Hepatocyte (in vitro differentiated cells): ENCODE data around the gene GABRB2. TPM values are rescaled to one million over a fixed set of nuclear protein-coding genes. Genes with fewer than 3 reads are reported as not detected.

Experiments used
- DNase-seq: peaks from one replicate; pipeline ENCODE4 v3.0.0-alpha.2; 2016; ENCODE audit warnings: low spot score
- H2AFZ ChIP-seq: fragments of 200-600 bp; sonication (generic); 2 replicates; pipeline ENCODE4 v1.6.0; 2016; ENCODE audit warnings: antibody characterized with exemption, mild to moderate bottlenecking
- H3K27ac ChIP-seq: fragments of 200-600 bp; sonication (generic); 2 replicates; pipeline ENCODE4 v1.5.1; 2016; ENCODE audit warnings: mild to moderate bottlenecking
- H3K27me3 ChIP-seq: fragments of 200-600 bp; sonication (generic); 2 replicates; pipeline ENCODE4 v1.6.1; 2016
- H3K36me3 ChIP-seq: fragments of 200-600 bp; sonication (generic); replicated peaks from 2 replicates; pipeline ENCODE4 v1.5.1; 2016; ENCODE audit warnings: low read depth; ENCODE audit not compliant: insufficient read depth
- H3K4me1 ChIP-seq: fragments of 200-600 bp; sonication (generic); 2 replicates; pipeline ENCODE4 v1.5.1; 2016; ENCODE audit warnings: mild to moderate bottlenecking, moderate library complexity; ENCODE audit not compliant: insufficient read depth
- H3K4me2 ChIP-seq: fragments of 200-600 bp; sonication (generic); 2 replicates; pipeline ENCODE4 v1.6.0; 2016
- H3K4me3 ChIP-seq: fragments of 200-600 bp; sonication (generic); 2 replicates; pipeline ENCODE4 v1.5.1; 2016; ENCODE audit warnings: mild to moderate bottlenecking
- H3K79me2 ChIP-seq: fragments of 200-600 bp; sonication (generic); 2 replicates; pipeline ENCODE4 v1.6.0; 2017; ENCODE audit warnings: mild to moderate bottlenecking
- H3K9me2 ChIP-seq: fragments of 200-600 bp; sonication (generic); replicated peaks from 2 replicates; pipeline ENCODE4 v1.6.0; 2017; ENCODE audit warnings: mild to moderate bottlenecking; ENCODE audit not compliant: insufficient read depth
- H3K9me3 ChIP-seq: fragments of 200-600 bp; sonication (generic); 2 replicates; pipeline ENCODE4 v1.5.1; 2016; ENCODE audit warnings: low read depth, mild to moderate bottlenecking
- H4K20me1 ChIP-seq: fragments of 200-600 bp; sonication (generic); 2 replicates; pipeline ENCODE4 v1.6.0; 2016; ENCODE audit warnings: mild to moderate bottlenecking; ENCODE audit not compliant: insufficient read depth, poor library complexity, severe bottlenecking
- CTCF ChIP-seq: fragments of 200-600 bp; sonication (generic); IDR thresholded peaks from 2 replicates; pipeline ENCODE4 v1.5.1; 2016; ENCODE audit warnings: antibody characterized with exemption, mild to moderate bottlenecking; ENCODE audit not compliant: poor library complexity
- EZH2 ChIP-seq: fragments of 200-600 bp; sonication (generic); IDR thresholded peaks from 2 replicates; pipeline ENCODE4 v1.6.1; 2016; ENCODE audit warnings: antibody characterized with exemption, mild to moderate bottlenecking, borderline replicate concordance
- EZH2phosphoT487 ChIP-seq: fragments of 200-600 bp; sonication (generic); IDR thresholded peaks from one replicate; pipeline ENCODE4 v1.6.1; 2018; ENCODE audit warnings: antibody characterized with exemption, mild to moderate bottlenecking, low read depth, moderate library complexity; ENCODE audit not compliant: unreplicated experiment, severe bottlenecking
- WGBS: methylation state at CpG from one replicate; pipeline ENCODE4 v1.1.6; 2016; ENCODE audit warnings: low lambda C conversion rate; ENCODE audit errors: missing lambda C conversion rate; 5-methylcytosine and 5-hydroxymethylcytosine counted together
- polyA plus RNA-seq: library from polyadenylated mRNA; unstranded; fragments of >200 nt; fragmentation: Nextera tagmentation; extraction: Ambion mirVana; gene quantifications from 2 replicates; pipeline ENCODE4 v1.2.1, GENCODE V29; 2016
- total RNA-seq: library from RNA; depleted of rRNA; stranded (reverse); fragments of >200 nt; gene quantifications from 2 replicates; pipeline ENCODE4 v1.2.3, GENCODE V29; 2014

GABRB2 gene
- total and polyA plus RNA-seq, 2 experiments from 2014 or later: 0.16 to 0.53 TPM

DNA sequence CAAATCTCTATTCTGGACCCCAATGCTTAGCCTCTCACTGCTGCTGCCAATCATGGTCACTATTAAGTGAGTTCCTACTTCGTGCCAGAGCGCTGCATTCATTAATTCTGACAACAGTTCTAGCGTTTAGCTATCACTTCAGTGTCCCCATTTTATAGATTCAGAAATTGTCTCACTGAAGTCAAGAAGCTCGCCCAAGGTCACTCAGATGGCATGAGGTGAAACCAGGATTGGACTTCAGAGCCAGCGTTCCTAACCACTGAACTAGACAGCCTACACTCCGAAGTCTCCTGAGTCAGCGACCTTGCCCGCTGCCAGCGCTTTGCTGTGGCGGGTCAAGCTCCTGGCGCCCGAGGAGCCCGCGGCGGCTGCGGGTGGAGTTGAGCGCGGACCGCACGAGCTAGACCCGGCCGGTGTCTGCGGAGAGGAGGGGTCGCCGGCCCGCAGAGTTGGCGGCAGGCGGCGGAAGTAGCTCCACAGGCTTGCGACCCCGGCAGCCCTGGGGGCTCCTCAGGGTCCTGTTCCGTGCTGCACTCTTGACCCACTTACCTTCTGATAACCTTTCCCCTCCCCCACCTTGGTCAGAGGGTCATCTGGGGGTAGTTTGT is 2.1 kb upstream of the GABRB2 start:
- Histone ChIP-seq H3K4me1 (peaks cover 12% of the 10 kb centered on the region), H3K4me3 (no peak overlapping the region), H3K4me2 (peak overlapping the region; percentile 86), H3K27me3 (peaks cover 47% of the 10 kb centered on the region), H3K79me2 (no peaks in the 10 kb centered on the region), H4K20me1 (no peaks in the 10 kb centered on the region), H2AFZ (peak overlapping the region; percentile 33), H3K9me3 (no peaks in the 10 kb centered on the region), H3K27ac (no peak overlapping the region), H3K9me2 (no peaks in the 10 kb centered on the region), H3K36me3 (no peaks in the 10 kb centered on the region)
- TF ChIP-seq EZH2: no peak
- no peak for TF ChIP-seq EZH2phosphoT487
- no peak for TF ChIP-seq CTCF
- 2% methylated on average over 32 of the region's 32 CpGs for WGBS
- peak; percentile 19 for DNase-seq

GRCh38 chr5:161547738-161548486 is 1.4 kb upstream of the GABRB2 start:
- Histone ChIP-seq H3K27me3 (peaks cover 51% of the 10 kb centered on the region), H2AFZ (peak overlapping the region; percentile 33), H3K79me2 (no peaks in the 10 kb centered on the region), H4K20me1 (no peaks in the 10 kb centered on the region), H3K27ac (no peak overlapping the region), H3K4me2 (peak overlapping the region; percentile 86), H3K36me3 (no peaks in the 10 kb centered on the region), H3K4me3 (peak overlapping the region; percentile 42), H3K4me1 (peaks cover 12% of the 10 kb centered on the region), H3K9me2 (no peaks in the 10 kb centered on the region), H3K9me3 (no peaks in the 10 kb centered on the region)
- TF ChIP-seq CTCF (no peak), EZH2 (no peak), EZH2phosphoT487 (no peak)
- 1% methylated on average over 29 of the region's 64 CpGs for WGBS
- DNase-seq: peak; percentile 16

- H2AFZ ChIP-seq: peak overlapping the region; percentile 33
- 3% methylated on average over 11 of the region's 17 CpGs for WGBS
- no peaks in the 10 kb centered on the region for H4K20me1 ChIP-seq
- H3K4me3 ChIP-seq: peak overlapping the region; percentile 42
- H3K4me2 ChIP-seq: peak overlapping the region; percentile 86
- H3K9me3 ChIP-seq: no peaks in the 10 kb centered on the region
- no peaks in the 10 kb centered on the region for H3K9me2 ChIP-seq
- H3K27ac ChIP-seq: no peak overlapping the region
- H3K27me3 ChIP-seq: peaks cover 52% of the 10 kb centered on the region
- H3K4me1 ChIP-seq: peaks cover 12% of the 10 kb centered on the region
- TF ChIP-seq CTCF (no peak), EZH2phosphoT487 (no peak)
- no peaks in the 10 kb centered on the region for H3K79me2 ChIP-seq
- H3K36me3 ChIP-seq: no peaks in the 10 kb centered on the region
- DNase-seq: peak; percentile 5
Observed at GRCh38 chr5:161547406-161547737, 847 bp upstream of the GABRB2 start.

DNA sequence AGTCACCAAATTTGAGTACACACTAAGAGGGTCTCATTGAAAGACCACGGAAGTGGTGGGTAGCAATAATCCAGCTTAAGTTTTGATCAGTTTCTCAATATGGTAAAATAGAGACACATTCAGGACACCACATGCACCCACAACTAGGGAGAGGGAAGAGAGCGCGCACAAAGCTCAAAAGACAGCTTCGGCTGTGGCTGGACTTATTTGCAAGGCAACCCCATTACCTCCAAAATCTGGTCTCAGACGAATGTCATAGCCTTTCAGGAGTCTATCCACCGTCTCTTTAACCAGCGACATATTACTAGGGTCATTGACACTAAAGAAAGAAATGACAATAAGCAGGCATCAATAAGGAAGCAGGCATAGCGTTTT is 443 bp downstream of the GABRB2 start:
- Histone ChIP-seq H3K9me2 (no peaks in the 10 kb centered on the region), H3K4me2 (peak overlapping the region; percentile 86), H3K79me2 (no peaks in the 10 kb centered on the region), H3K27ac (no peak overlapping the region), H3K36me3 (no peaks in the 10 kb centered on the region), H3K4me3 (peak overlapping the region; percentile 37), H3K4me1 (peaks cover 12% of the 10 kb centered on the region), H4K20me1 (no peaks in the 10 kb centered on the region), H3K9me3 (no peaks in the 10 kb centered on the region), H3K27me3 (peaks cover 55% of the 10 kb centered on the region), H2AFZ (peak overlapping the region; percentile 51)
- TF ChIP-seq CTCF (no peak), EZH2phosphoT487 (no peak), EZH2 (no peak)
- whole genome bisulfite sequencing: 21% methylated on average over 8 of the region's 8 CpGs
- no peak for DNase-seq
